Ascending aorta (tissue), 2 donors: ENCODE data around the gene ADGRL3. TPM values are rescaled to one million over a fixed set of nuclear protein-coding genes. Genes with fewer than 3 reads are reported as not detected.
"Not testable (repeated sequence)": the region's sequence is repeated elsewhere in the genome, so short reads cannot be mapped to it uniquely, and the experiment has no call there.

Experiments used
- DNase-seq, 2 donors: peaks; one replicate each; pipeline ENCODE4 v3.0.0-alpha.2; 2019; ENCODE audit warnings: low spot score in 2 of 2
- H3K27ac ChIP-seq, 2 donors: fragments of 200-600 bp; sonication (generic); one replicate each; pipeline ENCODE4 v1.5.1; 2016 to 2017; ENCODE audit warnings: mild to moderate bottlenecking in 1 of 2
- H3K27me3 ChIP-seq: fragments of 200-600 bp; sonication (generic); one replicate; pipeline ENCODE4 v1.5.1; 2017
- H3K36me3 ChIP-seq, 2 donors: fragments of 200-600 bp; sonication (generic); one replicate each; pipeline ENCODE4 v1.5.1; 2016
- H3K4me1 ChIP-seq, 2 donors: fragments of 200-600 bp; sonication (generic); one replicate each; pipeline ENCODE4 v1.5.1; 2016 to 2017; ENCODE audit warnings: mild to moderate bottlenecking in 1 of 2
- H3K4me3 ChIP-seq, 2 donors: fragments of 200-600 bp; sonication (generic); one replicate each; pipeline ENCODE4 v1.5.1; 2016 to 2017; ENCODE audit warnings: mild to moderate bottlenecking in 1 of 2
- H3K9me3 ChIP-seq, 2 donors: fragments of 200-600 bp; sonication (generic); one replicate each; pipeline ENCODE4 v1.5.1; 2016
- intact Hi-C: fragments of 100-400 bp; cut with DNase I; formaldehyde crosslinking; loops from one replicate; pipeline ENCODE4 v1.15.1; 2023
- total RNA-seq: library from RNA; depleted of rRNA; stranded (reverse); fragments of >200 nt; gene quantifications from one replicate; pipeline ENCODE4 v1.1.0, GENCODE V29; 2016
- TF ChIP-seq, protein P1 (sequence below), 3 experiments: fragments of 200-600 bp in 2 of 3; fragments of 450-650 bp in 1 of 3; sonication (generic) in 2 of 3; IDR thresholded peaks; one replicate each; pipeline ENCODE4 v1.5.1; 2016 to 2019; ENCODE audit warnings: antibody characterized with exemption in 3 of 3, mild to moderate bottlenecking in 1 of 3, moderate library complexity in 1 of 3

Gene ADGRL3
- total RNA-seq, 1 donor from 2014 or later, result 22.2 TPM

DNA sequence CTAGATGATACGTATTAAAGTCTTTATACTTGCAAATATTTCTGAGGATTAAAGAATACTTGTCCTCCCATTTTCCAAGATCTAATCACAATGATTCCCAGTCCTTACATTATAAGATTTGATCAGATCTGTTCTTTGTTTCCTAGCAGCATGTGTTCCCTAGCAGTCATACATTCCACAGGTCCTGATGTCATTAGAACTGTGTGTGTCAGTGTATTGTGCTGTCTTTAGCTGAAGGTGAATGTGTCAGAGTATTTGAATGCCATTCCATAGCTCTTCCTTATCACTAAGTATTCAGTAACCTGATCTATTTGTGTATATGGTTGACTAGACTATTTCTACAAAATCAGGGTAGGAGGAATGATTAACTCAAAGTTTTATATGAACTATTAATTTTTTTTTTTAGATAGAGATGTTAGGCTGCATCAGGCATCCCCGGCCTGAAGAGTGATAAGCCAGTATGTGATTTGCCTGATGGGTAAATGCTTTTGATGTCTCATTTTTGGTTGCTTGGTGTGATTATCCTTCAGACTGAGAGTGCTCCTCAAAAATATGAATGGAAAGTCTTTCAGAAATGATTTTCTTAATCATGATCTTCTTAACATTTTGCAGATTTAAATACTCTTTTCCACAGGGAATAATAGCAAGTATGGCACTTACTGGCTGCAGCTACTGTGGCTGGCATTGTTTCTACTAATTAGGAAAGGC lies 4.4 kb downstream of the ADGRL3 start:
- no peaks in the 10 kb centered on the region for H3K27me3 ChIP-seq
- TF ChIP-seq, protein P1, sequence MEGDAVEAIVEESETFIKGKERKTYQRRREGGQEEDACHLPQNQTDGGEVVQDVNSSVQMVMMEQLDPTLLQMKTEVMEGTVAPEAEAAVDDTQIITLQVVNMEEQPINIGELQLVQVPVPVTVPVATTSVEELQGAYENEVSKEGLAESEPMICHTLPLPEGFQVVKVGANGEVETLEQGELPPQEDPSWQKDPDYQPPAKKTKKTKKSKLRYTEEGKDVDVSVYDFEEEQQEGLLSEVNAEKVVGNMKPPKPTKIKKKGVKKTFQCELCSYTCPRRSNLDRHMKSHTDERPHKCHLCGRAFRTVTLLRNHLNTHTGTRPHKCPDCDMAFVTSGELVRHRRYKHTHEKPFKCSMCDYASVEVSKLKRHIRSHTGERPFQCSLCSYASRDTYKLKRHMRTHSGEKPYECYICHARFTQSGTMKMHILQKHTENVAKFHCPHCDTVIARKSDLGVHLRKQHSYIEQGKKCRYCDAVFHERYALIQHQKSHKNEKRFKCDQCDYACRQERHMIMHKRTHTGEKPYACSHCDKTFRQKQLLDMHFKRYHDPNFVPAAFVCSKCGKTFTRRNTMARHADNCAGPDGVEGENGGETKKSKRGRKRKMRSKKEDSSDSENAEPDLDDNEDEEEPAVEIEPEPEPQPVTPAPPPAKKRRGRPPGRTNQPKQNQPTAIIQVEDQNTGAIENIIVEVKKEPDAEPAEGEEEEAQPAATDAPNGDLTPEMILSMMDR (IDR thresholded peaks at IDR 0.05), result no peak
- intact Hi-C loops, result loop anchor here (5.0 kb wide), 2 partner anchors 73 to 308 kb away; no protein-coding TSS in a partner anchor
- H3K36me3 ChIP-seq, result no peaks in the 10 kb centered on the region
- H3K4me1 ChIP-seq, result no peaks in the 10 kb centered on the region
- no peak overlapping the region for H3K4me3 ChIP-seq
- no peaks in the 10 kb centered on the region for H3K9me3 ChIP-seq
- no peak overlapping the region for H3K27ac ChIP-seq
- no peak for DNase-seq

DNA sequence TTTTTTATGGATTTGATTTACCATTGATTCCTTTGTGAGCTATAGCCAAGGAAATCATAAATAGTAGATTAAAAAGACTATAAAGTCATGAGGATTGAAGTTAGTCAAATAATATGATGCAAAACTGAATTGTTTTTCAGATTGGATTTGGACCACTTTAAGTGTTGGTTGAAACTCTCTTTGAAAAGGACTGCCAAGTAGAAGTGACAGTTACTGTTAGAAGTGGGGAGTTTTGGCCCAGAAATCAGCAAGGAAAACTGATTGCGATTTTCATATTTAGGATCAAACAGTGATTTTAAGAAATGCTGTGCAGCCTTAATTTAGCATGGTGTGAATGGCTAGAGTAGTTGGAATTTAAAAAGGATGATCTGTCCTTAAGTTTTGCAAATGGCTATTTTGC lies 4.9 kb downstream of the ADGRL3 start:
- Histone ChIP-seq H3K4me3 (no peak overlapping the region), H3K27ac (no peak overlapping the region), H3K27me3 (no peaks in the 10 kb centered on the region), H3K36me3 (no peaks in the 10 kb centered on the region), H3K4me1 (no peaks in the 10 kb centered on the region), H3K9me3 (no peaks in the 10 kb centered on the region)
- no peak for DNase-seq
- intact Hi-C loops, result no loop called here
- TF ChIP-seq, protein P1 (IDR thresholded peaks at IDR 0.05), result no peak

DNA sequence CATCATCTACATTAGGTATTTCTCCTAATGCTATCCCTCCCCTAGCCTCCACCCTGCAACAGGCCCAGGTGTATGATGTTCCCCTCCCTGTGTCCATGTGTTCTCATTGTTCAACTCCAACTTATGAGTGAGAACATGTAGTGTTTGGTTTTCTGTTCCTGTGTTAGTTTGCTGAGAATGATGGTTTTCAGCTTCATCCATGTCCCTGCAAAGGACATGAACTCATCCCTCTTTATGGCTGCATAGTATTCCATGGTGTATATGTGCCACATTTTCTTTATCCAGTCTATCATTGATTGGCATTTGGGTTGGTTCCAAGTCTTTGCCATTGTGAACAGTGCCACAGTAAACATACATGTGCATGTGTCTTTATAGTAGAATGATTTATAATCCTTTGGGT lies 7.0 kb downstream of the ADGRL3 start:
- H3K9me3 ChIP-seq, H3K4me1 ChIP-seq, H3K27me3 ChIP-seq, H3K27ac ChIP-seq, H3K4me3 ChIP-seq, DNase-seq, H3K36me3 ChIP-seq, intact Hi-C loops: not testable (repeated sequence)

DNA sequence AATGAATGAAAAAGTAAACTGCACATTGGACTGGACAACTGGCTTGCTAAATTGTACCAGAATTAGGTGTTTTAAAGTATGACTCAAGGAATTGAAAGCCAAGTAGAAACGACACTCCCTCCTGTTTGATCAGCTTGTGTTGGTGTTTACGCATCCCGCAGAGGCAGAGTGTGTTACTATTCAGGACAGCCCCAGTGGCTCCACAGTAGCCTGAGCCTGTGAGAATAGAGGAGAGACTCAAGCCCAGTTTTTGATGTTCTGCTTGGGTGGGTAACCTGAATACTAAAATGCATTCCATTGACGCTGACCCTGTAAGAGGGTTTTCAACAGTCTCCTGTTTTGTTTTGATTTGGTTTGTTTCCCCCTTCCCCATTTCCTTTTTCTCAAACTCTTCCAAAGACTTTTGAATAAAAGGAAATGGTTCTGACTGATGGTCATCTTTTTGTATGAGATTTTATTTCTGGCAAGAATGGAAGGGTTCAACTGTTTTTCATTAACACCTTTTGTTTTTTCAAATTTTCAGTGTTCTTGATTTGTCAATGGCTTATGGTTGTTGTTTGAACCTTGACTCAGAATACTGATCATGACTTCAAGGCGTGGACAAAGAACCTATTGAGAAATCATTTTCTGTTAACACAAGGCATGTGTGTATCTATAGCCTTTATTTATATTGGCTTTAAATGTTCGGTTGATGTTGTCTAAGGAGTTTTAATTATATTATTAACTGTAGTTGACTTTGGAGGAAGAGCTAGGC lies 10.2 kb downstream of the ADGRL3 start:
- Histone ChIP-seq H3K27me3 (no peaks in the 10 kb centered on the region), H3K4me1 (no peaks in the 10 kb centered on the region), H3K36me3 (no peaks in the 10 kb centered on the region), H3K9me3 (no peaks in the 10 kb centered on the region), H3K4me3 (no peak overlapping the region), H3K27ac (no peak overlapping the region)
- TF ChIP-seq, protein P1 (IDR thresholded peaks at IDR 0.05), result no peak
- DNase-seq, result no peak
- intact Hi-C loops, result no loop called here

DNA sequence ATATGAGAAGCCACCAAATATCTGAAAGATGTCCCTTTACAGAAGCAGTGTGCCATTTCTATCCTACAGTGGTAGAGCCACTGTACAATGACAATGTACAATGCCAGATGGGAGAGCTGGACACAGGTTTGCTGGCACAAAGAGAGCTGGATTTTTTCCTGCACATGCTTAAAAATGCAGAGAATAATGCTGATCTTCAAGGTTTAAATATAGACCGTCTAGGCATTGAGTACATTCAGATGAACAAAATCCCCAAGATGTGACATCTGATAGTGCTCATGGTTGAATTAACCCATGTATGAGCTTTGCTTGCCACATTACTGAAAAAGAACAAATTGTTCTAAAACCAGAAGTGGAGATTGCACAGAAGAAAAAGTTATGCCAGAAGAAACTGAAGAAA lies 11.7 kb downstream of the ADGRL3 start:
- no peak overlapping the region for H3K4me3 ChIP-seq
- TF ChIP-seq, protein P1 (IDR thresholded peaks at IDR 0.05), result no peak
- no peak overlapping the region for H3K27ac ChIP-seq
- H3K4me1 ChIP-seq, result no peaks in the 10 kb centered on the region
- H3K36me3 ChIP-seq, result no peaks in the 10 kb centered on the region
- intact Hi-C loops, result no loop called here
- H3K9me3 ChIP-seq, result no peaks in the 10 kb centered on the region
- H3K27me3 ChIP-seq, result no peaks in the 10 kb centered on the region
- no peak for DNase-seq

DNA sequence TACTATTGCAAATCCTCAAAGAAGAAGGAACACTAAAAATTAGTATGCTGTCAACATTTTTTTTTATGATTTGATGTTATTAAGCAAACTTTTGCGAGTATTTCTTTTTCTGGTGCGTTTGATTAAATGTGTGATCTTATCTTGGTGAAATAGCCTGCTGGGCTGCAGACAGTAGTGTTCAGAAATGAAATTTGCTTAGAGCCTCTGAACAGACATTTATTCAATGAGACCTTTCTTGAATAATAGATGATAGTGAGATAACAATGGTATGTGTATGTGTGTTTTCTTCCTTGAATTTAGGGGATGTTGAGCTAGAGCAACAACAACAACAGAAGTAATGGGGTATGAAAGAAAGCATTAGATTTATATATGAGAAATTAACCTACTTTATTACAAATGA lies 12.7 kb downstream of the ADGRL3 start:
- Histone ChIP-seq H3K36me3 (no peaks in the 10 kb centered on the region), H3K27me3 (no peaks in the 10 kb centered on the region), H3K4me1 (no peaks in the 10 kb centered on the region), H3K4me3 (no peak overlapping the region), H3K27ac (no peak overlapping the region), H3K9me3 (no peaks in the 10 kb centered on the region)
- DNase-seq, result no peak
- intact Hi-C loops, result no loop called here
- TF ChIP-seq, protein P1 (IDR thresholded peaks at IDR 0.05), result no peak
